ENCODE measurements around the gene EPHA10.
A peak's percentile ranks its signal among the peaks of the same experiment; 100 is the strongest.
"Not testable (repeated sequence)": the region's sequence is repeated elsewhere in the genome, so short reads cannot be mapped to it uniquely, and the experiment has no call there.

The EPHA10 gene

DNA sequence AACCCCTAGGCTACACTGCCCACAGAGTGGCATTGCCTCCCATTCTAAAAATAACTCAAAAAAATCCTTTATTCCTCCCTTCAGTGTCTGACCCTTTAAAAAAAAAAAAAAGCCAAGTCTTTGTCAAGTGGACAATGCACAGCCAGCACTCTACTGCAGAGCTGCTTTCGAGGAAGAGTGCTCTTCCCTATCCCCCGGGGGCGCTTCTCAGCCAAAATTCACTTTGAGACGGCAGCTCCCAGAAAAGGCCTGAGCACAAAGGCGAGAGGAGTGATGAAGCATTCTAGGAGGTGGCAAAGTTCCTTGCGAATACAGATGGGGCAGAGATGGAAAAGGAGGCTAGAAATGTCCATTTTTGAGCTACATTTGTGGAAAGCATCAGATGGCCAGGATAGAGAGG, 23.3 kb downstream of the EPHA10 start:
- Histone ChIP-seq H3K9ac (ENCODE audit: insufficient read length, low read depth) (no peak overlapping the region), H3K4me3 (ENCODE audit: insufficient read length, low read depth) (no peak overlapping the region), H3K27me3 (ENCODE audit: insufficient read depth, insufficient read length) (peaks cover 18% of the 10 kb centered on the region), H3K9me3 (ENCODE audit: insufficient read depth, low read length) (peaks cover 4% of the 10 kb centered on the region), H3K4me1 (ENCODE audit: insufficient read depth, insufficient read length) (no peaks in the 10 kb centered on the region), H3K36me3 (ENCODE audit: insufficient read depth, insufficient read length, low read length) (no peaks in the 10 kb centered on the region)
- DNase-seq (ENCODE audit: low read depth, low spot score), result peak; percentile 30
- TF ChIP-seq YY1 (IDR thresholded peaks at IDR 0.05; ENCODE audit: insufficient read depth, insufficient read length) (no peak), SUZ12 (IDR thresholded peaks at IDR 0.05; ENCODE audit: extremely low read depth, insufficient read depth, insufficient read length) (no peak), ZNF274 (IDR thresholded peaks at IDR 0.05; ENCODE audit: low read depth, low read length) (no peak)

DNA sequence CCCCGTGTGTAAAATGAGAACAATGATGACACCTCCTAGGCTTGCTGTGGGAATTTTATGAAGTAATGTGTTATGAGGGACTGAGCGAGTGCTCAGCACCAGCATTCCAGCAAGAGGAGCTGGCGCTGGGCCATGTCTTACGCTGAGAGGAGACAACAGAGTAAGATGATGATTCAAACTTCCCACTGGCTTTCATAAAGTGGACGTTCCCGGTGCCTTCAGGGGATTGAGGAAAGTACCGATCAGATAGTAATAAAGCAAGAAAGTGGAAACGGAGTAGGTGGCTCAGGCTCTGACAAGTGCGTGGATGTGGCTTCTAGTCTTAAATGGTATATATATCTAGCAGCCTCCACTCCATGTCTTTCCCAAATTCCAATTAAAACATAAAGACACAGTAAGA, 23.8 kb downstream of the EPHA10 start:
- Histone ChIP-seq H3K4me3 (ENCODE audit: insufficient read length, low read depth) (no peak overlapping the region), H3K36me3 (ENCODE audit: insufficient read depth, insufficient read length, low read length) (no peaks in the 10 kb centered on the region), H3K9me3 (ENCODE audit: insufficient read depth, low read length) (no peaks in the 10 kb centered on the region), H3K9ac (ENCODE audit: insufficient read length, low read depth) (no peak overlapping the region), H3K4me1 (ENCODE audit: insufficient read depth, insufficient read length) (no peaks in the 10 kb centered on the region), H3K27me3 (ENCODE audit: insufficient read depth, insufficient read length) (peaks cover 18% of the 10 kb centered on the region)
- no peak for TF ChIP-seq SUZ12 (IDR thresholded peaks at IDR 0.05; ENCODE audit: extremely low read depth, insufficient read depth, insufficient read length)
- TF ChIP-seq YY1 (IDR thresholded peaks at IDR 0.05; ENCODE audit: insufficient read depth, insufficient read length), result no peak
- no peak for TF ChIP-seq ZNF274 (IDR thresholded peaks at IDR 0.05; ENCODE audit: low read depth, low read length)
- no peak for DNase-seq (ENCODE audit: low read depth, low spot score)

DNA sequence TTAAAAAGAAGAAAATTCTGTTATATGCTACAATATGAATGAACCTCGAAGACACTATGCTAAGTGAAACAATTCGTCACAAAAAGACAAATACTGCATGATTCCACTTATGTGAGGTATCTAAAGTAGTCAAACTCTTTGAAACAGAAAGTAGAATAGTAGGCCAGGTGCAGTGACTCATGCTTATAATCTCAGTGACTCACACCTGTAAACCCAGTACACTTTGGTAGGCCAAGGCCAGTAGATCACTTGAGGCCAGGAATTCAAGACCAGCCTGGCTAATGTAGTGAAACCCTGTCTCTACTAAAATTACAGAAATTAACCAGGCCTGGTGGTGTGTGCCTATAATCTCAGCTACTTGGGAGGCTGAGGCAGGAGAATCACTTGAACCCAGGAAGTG, 25.7 kb downstream of the EPHA10 start:
- no peak for TF ChIP-seq SUZ12 (IDR thresholded peaks at IDR 0.05; ENCODE audit: extremely low read depth, insufficient read depth, insufficient read length)
- TF ChIP-seq ZNF274 (IDR thresholded peaks at IDR 0.05; ENCODE audit: low read depth, low read length), result no peak
- no peak for TF ChIP-seq YY1 (IDR thresholded peaks at IDR 0.05; ENCODE audit: insufficient read depth, insufficient read length)
- no peak overlapping the region for H3K9ac ChIP-seq (ENCODE audit: insufficient read length, low read depth)

DNA sequence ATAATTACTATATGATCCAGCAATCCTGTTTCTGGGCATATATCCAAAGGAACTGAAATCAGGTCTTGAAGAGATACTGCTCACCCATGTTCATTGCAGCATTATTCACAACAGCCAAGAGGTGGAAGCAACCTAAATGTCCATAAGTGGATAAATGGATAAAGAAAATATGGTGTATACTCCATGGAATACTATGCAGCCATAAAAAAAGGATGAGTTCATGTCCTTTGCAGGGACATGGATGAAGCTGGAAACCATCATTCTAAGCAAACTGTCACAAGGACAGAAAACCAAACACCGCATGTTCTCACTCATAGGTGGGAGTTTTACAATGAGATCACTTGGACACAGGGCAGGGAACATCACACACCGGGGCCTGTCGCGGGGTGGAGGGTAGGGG, 26.3 kb downstream of the EPHA10 start:
- H3K9me3 ChIP-seq (ENCODE audit: insufficient read depth, low read length); DNase-seq (ENCODE audit: low read depth, low spot score); H3K9ac ChIP-seq (ENCODE audit: insufficient read length, low read depth); H3K36me3 ChIP-seq (ENCODE audit: insufficient read depth, insufficient read length, low read length); H3K4me3 ChIP-seq (ENCODE audit: insufficient read length, low read depth); H3K4me1 ChIP-seq (ENCODE audit: insufficient read depth, insufficient read length): not testable (repeated sequence)
- peaks cover 15% of the 10 kb centered on the region for H3K27me3 ChIP-seq (ENCODE audit: insufficient read depth, insufficient read length)

More for the DNA sequence above, 25.7 kb downstream of the EPHA10 start:
- H3K36me3 ChIP-seq (ENCODE audit: insufficient read depth, insufficient read length, low read length), result no peaks in the 10 kb centered on the region
- no peaks in the 10 kb centered on the region for H3K9me3 ChIP-seq (ENCODE audit: insufficient read depth, low read length)
- H3K4me3 ChIP-seq (ENCODE audit: insufficient read length, low read depth), result no peak overlapping the region
- peaks cover 18% of the 10 kb centered on the region for H3K27me3 ChIP-seq (ENCODE audit: insufficient read depth, insufficient read length)
- no peak for DNase-seq (ENCODE audit: low read depth, low spot score)
- no peaks in the 10 kb centered on the region for H3K4me1 ChIP-seq (ENCODE audit: insufficient read depth, insufficient read length)

DNA sequence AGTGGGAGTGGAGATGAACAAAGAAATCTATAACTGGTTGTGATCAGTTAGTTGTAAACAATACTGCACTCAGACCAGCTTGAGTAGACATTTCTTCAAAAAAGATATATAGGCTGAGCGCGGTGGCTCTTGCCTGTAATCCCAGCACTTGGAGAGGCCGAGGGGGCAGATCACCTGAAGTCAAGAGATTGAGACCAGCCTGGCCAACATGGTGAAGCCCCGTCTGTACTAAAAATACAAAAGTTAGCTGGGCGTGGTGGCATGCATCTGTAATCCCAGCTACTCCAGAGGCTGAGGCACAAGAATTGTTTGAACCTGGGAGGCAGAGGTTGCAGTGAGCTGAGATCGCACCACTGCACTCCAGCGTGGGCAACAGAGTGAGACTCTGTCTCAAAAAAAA, 26.9 kb downstream of the EPHA10 start:
- DNase-seq (ENCODE audit: low read depth, low spot score); H3K9ac ChIP-seq (ENCODE audit: insufficient read length, low read depth); H3K9me3 ChIP-seq (ENCODE audit: insufficient read depth, low read length); H3K36me3 ChIP-seq (ENCODE audit: insufficient read depth, insufficient read length, low read length); H3K4me3 ChIP-seq (ENCODE audit: insufficient read length, low read depth); H3K4me1 ChIP-seq (ENCODE audit: insufficient read depth, insufficient read length): not testable (repeated sequence)
- peaks cover 15% of the 10 kb centered on the region for H3K27me3 ChIP-seq (ENCODE audit: insufficient read depth, insufficient read length)

DNA sequence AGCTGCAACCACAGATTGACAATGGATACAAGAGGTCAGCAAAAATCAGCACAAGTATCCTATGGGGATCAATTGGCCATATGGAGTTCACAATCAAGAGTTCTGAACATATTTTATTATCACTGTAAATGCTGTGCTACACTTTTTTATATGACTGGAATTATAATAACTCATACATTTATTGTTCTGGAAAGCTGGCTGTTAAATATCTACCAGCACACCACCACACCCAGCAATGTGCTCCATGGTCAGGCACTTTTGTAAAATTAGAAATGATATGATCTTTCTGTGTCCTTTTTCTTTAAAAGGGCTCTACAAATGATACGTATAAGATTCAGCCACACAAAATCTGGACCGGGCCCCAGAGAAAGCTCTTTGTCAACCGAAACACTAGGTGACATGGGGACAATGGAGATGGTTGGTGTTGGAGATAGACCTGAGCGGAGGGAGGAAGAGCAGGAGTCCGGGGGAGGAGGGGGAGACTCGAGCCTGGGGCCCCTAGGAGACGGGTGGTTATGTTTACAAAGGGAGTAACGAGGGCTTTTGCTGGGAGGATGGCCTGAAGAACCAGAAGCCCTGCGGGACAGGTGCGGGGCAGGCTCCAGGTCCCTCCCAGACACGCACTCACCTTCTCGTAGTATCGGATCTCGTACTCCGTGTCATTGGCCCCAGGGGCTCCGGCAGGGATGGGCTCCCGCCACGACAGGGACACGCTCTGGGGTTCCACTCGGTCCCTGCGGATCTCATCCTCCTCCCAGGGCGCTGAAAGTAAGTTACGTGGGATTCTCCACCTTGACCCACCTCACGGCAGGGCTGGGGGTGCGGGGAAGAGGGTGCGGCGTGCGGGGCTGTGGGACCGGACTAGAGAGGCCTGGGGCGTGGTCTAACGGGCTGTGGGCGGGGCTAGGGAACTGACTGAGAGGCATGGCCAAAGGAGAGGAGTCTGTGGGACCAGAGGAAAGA, 30.0 kb downstream of the EPHA10 start:
- Histone ChIP-seq H3K9ac (ENCODE audit: insufficient read length, low read depth) (no peak overlapping the region), H3K4me3 (ENCODE audit: insufficient read length, low read depth) (no peak overlapping the region)

DNA sequence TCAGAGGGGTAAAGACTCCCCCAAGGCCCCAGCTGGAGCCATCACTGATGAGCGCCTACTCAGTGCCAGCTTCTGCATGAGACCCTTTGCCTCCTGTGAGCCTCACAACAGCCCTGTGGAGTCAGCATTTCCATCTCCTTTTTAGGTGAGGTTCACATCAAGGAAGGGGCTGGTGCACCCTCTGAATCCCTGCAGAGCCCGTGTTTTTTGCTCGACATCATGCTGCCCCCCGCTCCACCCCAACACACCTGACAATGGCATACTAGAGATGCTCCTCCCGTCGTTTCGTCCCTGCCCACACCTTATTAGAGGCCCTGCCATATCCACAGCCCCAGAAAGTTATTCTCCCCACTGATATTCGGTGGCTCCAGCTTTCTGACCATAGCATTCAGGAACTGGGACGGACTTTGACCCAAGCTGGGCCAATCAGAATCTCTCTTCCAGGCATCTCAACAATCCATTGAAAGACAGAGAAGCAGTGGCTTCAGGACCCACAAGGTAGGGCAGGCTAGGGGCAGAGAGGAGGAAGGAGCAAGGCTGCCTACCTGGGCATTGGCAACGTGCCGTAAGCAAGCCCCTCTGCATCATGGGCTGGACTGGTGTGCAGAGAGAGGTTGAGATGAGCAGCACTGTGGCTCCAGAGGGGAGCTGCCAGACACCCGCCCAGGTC, 32.7 kb downstream of the EPHA10 start:
- TF ChIP-seq SUZ12 (IDR thresholded peaks at IDR 0.05; ENCODE audit: extremely low read depth, insufficient read depth, insufficient read length), result no peak
- no peak for TF ChIP-seq ZNF274 (IDR thresholded peaks at IDR 0.05; ENCODE audit: low read depth, low read length)
- TF ChIP-seq YY1 (IDR thresholded peaks at IDR 0.05; ENCODE audit: insufficient read depth, insufficient read length), result no peak
- H3K4me3 ChIP-seq (ENCODE audit: insufficient read length, low read depth), result no peak overlapping the region
- H3K36me3 ChIP-seq (ENCODE audit: insufficient read depth, insufficient read length, low read length), result no peaks in the 10 kb centered on the region
- no peak for DNase-seq (ENCODE audit: low read depth, low spot score)
- no peaks in the 10 kb centered on the region for H3K9me3 ChIP-seq (ENCODE audit: insufficient read depth, low read length)
- H3K4me1 ChIP-seq (ENCODE audit: insufficient read depth, insufficient read length), result peaks cover 6% of the 10 kb centered on the region
- H3K9ac ChIP-seq (ENCODE audit: insufficient read length, low read depth), result no peak overlapping the region
- H3K27me3 ChIP-seq (ENCODE audit: insufficient read depth, insufficient read length), result peaks cover 6% of the 10 kb centered on the region

More for the DNA sequence above, 30.0 kb downstream of the EPHA10 start:
- peaks cover 6% of the 10 kb centered on the region for H3K4me1 ChIP-seq (ENCODE audit: insufficient read depth, insufficient read length)
- no peaks in the 10 kb centered on the region for H3K27me3 ChIP-seq (ENCODE audit: insufficient read depth, insufficient read length)
- TF ChIP-seq SUZ12 (IDR thresholded peaks at IDR 0.05; ENCODE audit: extremely low read depth, insufficient read depth, insufficient read length), result no peak
- no peak for TF ChIP-seq ZNF274 (IDR thresholded peaks at IDR 0.05; ENCODE audit: low read depth, low read length)
- no peak for TF ChIP-seq YY1 (IDR thresholded peaks at IDR 0.05; ENCODE audit: insufficient read depth, insufficient read length)
- no peak for DNase-seq (ENCODE audit: low read depth, low spot score)
- no peaks in the 10 kb centered on the region for H3K36me3 ChIP-seq (ENCODE audit: insufficient read depth, insufficient read length, low read length)
- no peaks in the 10 kb centered on the region for H3K9me3 ChIP-seq (ENCODE audit: insufficient read depth, low read length)

All from NT2/D1 (cell line).